ENCODE data around the gene CCR5.
A peak's percentile ranks its signal among the peaks of the same experiment; 100 is the strongest.

The CCR5 gene

DNA sequence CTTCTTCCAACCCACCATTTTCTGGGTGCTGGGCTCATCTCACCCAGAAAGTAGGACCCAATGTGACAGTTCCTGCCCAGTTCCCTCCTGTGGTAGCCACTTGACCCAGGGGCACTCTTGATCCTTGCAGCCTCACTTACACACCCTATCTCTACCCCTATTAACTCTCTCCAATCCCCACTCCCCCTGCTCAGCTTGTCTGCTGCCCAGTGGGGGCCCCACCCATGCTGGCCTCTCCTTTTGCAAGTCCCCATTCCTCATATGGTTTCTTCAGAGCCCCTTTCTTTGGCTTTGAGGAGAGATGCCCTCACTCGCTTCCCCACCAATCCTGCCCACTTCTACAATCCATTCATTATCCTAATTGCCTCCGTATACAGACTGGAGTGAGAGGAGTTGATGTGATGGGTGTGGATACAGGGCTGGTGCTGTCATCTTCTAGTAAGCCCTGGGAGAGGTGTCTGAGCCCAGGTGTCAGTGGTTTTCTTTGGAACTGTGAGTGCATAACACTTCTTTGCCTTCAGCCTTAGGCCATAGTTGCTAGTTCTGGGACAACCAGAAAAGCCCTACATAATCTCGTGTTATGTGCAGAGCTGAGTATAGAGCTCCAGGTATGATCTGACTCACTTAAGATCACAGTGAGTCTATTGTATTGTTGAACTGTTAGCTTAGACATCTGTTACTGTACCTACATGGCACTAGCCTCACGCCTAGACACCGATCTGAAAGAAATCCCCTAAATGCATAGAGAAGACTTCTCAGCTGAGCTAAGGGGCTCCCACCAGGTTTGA is 4.8 kb upstream of the CCR5 start:
- H3K27me3 ChIP-seq (replicated peaks; ENCODE audit: control insufficient read depth, insufficient read depth, low read length): no peaks in the 10 kb centered on the region; the same call in 1 of the 2 replicates
- no peak overlapping the region for H3K4me3 ChIP-seq (replicated peaks; ENCODE audit: low read depth, low read length)
- TF ChIP-seq CTCF (IDR thresholded peaks at IDR 0.05; ENCODE audit: insufficient read depth, low read length, poor library complexity, severe bottlenecking): no peak
- H3K36me3 ChIP-seq (ENCODE audit: control insufficient read depth, insufficient read depth, low read length): no peaks in the 10 kb centered on the region
- no peak for DNase-seq (ENCODE audit: extremely low read depth, insufficient read length)

DNA sequence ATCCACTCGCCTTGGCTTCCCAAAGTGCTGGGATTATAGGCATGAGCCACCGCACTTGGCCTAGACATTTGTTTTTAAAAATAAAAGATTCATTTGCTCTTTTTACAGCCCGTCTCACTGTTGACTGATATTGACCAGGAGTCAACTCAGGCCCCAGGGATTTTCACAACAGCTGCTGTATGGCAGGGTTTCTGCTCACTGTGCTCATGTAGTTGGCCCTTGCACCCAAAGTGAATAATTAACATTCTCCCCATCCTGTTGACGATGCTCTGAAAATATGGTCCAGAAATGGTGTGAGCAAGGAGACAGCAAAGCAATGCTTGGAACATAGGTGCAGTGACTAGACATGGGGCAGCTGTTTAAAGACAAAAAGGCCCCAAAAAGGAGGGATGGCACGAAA is 2.9 kb upstream of the CCR5 start:
- no peak for DNase-seq (ENCODE audit: extremely low read depth, insufficient read length)
- no peak overlapping the region for H3K4me3 ChIP-seq (replicated peaks; ENCODE audit: low read depth, low read length)
- H3K27me3 ChIP-seq (replicated peaks; ENCODE audit: control insufficient read depth, insufficient read depth, low read length): no peaks in the 10 kb centered on the region; the same call in 1 of the 2 replicates
- no peak for TF ChIP-seq CTCF (IDR thresholded peaks at IDR 0.05; ENCODE audit: insufficient read depth, low read length, poor library complexity, severe bottlenecking)
- no peaks in the 10 kb centered on the region for H3K36me3 ChIP-seq (ENCODE audit: control insufficient read depth, insufficient read depth, low read length)

- peak; percentile 71 for TF ChIP-seq CTCF (IDR thresholded peaks at IDR 0.05; ENCODE audit: insufficient read depth, low read length, poor library complexity, severe bottlenecking)
- Histone ChIP-seq H3K27me3 (replicated peaks; ENCODE audit: control insufficient read depth, insufficient read depth, low read length) (no peaks in the 10 kb centered on the region; the same call in 1 of the 2 replicates), H3K36me3 (ENCODE audit: control insufficient read depth, insufficient read depth, low read length) (no peaks in the 10 kb centered on the region), H3K4me3 (replicated peaks; ENCODE audit: low read depth, low read length) (no peak overlapping the region)
- DNase-seq (ENCODE audit: extremely low read depth, insufficient read length): peak; percentile 54
Measured at GRCh38 chr3:46368569-46368968, 2.2 kb upstream of the CCR5 start.

DNA sequence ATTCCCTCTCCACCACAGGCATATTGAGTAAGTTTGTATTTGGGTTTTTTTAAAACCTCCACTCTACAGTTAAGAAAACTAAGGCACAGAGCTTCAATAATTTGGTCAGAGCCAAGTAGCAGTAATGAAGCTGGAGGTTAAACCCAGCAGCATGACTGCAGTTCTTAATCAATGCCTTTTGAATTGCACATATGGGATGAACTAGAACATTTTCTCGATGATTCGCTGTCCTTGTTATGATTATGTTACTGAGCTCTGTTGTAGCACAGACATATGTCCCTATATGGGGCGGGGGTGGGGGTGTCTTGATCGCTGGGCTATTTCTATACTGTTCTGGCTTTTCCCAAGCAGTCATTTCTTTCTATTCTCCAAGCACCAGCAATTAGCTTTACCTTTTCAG is 1.6 kb upstream of the CCR5 start:
- no peak for DNase-seq (ENCODE audit: extremely low read depth, insufficient read length)
- Histone ChIP-seq H3K27me3 (replicated peaks; ENCODE audit: control insufficient read depth, insufficient read depth, low read length) (no peaks in the 10 kb centered on the region; the same call in 1 of the 2 replicates), H3K36me3 (ENCODE audit: control insufficient read depth, insufficient read depth, low read length) (no peaks in the 10 kb centered on the region), H3K4me3 (replicated peaks; ENCODE audit: low read depth, low read length) (no peak overlapping the region)
- no peak for TF ChIP-seq CTCF (IDR thresholded peaks at IDR 0.05; ENCODE audit: insufficient read depth, low read length, poor library complexity, severe bottlenecking)

GRCh38 chr3:46369675-46370132 is 1.0 kb upstream of the CCR5 start:
- DNase-seq (ENCODE audit: extremely low read depth, insufficient read length): peak; percentile 50
- H3K4me3 ChIP-seq (replicated peaks; ENCODE audit: low read depth, low read length): peak overlapping the region; percentile 33
- TF ChIP-seq CTCF (IDR thresholded peaks at IDR 0.05; ENCODE audit: insufficient read depth, low read length, poor library complexity, severe bottlenecking): no peak
- no peaks in the 10 kb centered on the region for H3K36me3 ChIP-seq (ENCODE audit: control insufficient read depth, insufficient read depth, low read length)
- peaks cover 2% of the 10 kb centered on the region for H3K27me3 ChIP-seq (replicated peaks; ENCODE audit: control insufficient read depth, insufficient read depth, low read length)

Data from GM06990 (cell line).